ENCODE data around the gene PSORS1C2. TPM values are rescaled to one million over a fixed set of nuclear protein-coding genes. Genes with fewer than 3 reads are reported as not detected.

PSORS1C2 gene
- total and polyA plus RNA-seq, 2 experiments from 2014 or later = not detected

GRCh38 chr6:31091680-31092079 lies 47.2 kb downstream of the PSORS1C2 start:
- DNase-seq (ENCODE audit: low spot score) = no peak
- no peaks in the 10 kb centered on the region for H4K20me1 ChIP-seq (ENCODE audit: insufficient read depth, poor library complexity, severe bottlenecking)
- 44% methylated on average over 3 of the region's 3 CpGs for WGBS (ENCODE audit: low lambda C conversion rate, missing lambda C conversion rate)
- no peak for TF ChIP-seq EZH2 (IDR thresholded peaks at IDR 0.05; ENCODE audit: borderline replicate concordance)
- no peak for TF ChIP-seq EZH2phosphoT487 (IDR thresholded peaks at IDR 0.05; ENCODE audit: low read depth, severe bottlenecking, unreplicated experiment)
- TF ChIP-seq CTCF (IDR thresholded peaks at IDR 0.05; ENCODE audit: poor library complexity) = no peak
- no peak overlapping the region for H3K27ac ChIP-seq
- no peaks in the 10 kb centered on the region for H3K79me2 ChIP-seq
- H3K4me2 ChIP-seq = no peak overlapping the region
- H3K36me3 ChIP-seq (replicated peaks; ENCODE audit: insufficient read depth, low read depth) = no peaks in the 10 kb centered on the region
- no peaks in the 10 kb centered on the region for H3K9me3 ChIP-seq (ENCODE audit: low read depth)
- no peak overlapping the region for H2AFZ ChIP-seq
- H3K9me2 ChIP-seq (replicated peaks; ENCODE audit: insufficient read depth) = no peaks in the 10 kb centered on the region
- H3K4me3 ChIP-seq = no peak overlapping the region
- no peaks in the 10 kb centered on the region for H3K27me3 ChIP-seq
- H3K4me1 ChIP-seq (ENCODE audit: insufficient read depth) = peaks cover 8% of the 10 kb centered on the region

GRCh38 chr6:31090973-31091364 lies 47.9 kb downstream of the PSORS1C2 start:
- no peaks in the 10 kb centered on the region for H3K36me3 ChIP-seq (replicated peaks; ENCODE audit: insufficient read depth, low read depth)
- no peaks in the 10 kb centered on the region for H3K79me2 ChIP-seq
- 92% methylated on average over 6 of the region's 6 CpGs for WGBS (ENCODE audit: low lambda C conversion rate, missing lambda C conversion rate)
- no peaks in the 10 kb centered on the region for H3K27me3 ChIP-seq
- H4K20me1 ChIP-seq (ENCODE audit: insufficient read depth, poor library complexity, severe bottlenecking) = no peaks in the 10 kb centered on the region
- H3K4me1 ChIP-seq (ENCODE audit: insufficient read depth) = peaks cover 11% of the 10 kb centered on the region
- H3K9me2 ChIP-seq (replicated peaks; ENCODE audit: insufficient read depth) = no peaks in the 10 kb centered on the region
- TF ChIP-seq EZH2phosphoT487 (IDR thresholded peaks at IDR 0.05; ENCODE audit: low read depth, severe bottlenecking, unreplicated experiment) = no peak
- H3K27ac ChIP-seq = no peak overlapping the region
- no peak overlapping the region for H2AFZ ChIP-seq
- H3K4me3 ChIP-seq = no peak overlapping the region
- no peaks in the 10 kb centered on the region for H3K9me3 ChIP-seq (ENCODE audit: low read depth)
- no peak for DNase-seq (ENCODE audit: low spot score)
- H3K4me2 ChIP-seq = no peak overlapping the region

GRCh38 chr6:31090275-31090972 lies 48.4 kb downstream of the PSORS1C2 start:
- H3K27me3 ChIP-seq = no peaks in the 10 kb centered on the region
- no peak overlapping the region for H2AFZ ChIP-seq
- no peaks in the 10 kb centered on the region for H3K9me3 ChIP-seq (ENCODE audit: low read depth)
- H4K20me1 ChIP-seq (ENCODE audit: insufficient read depth, poor library complexity, severe bottlenecking) = no peaks in the 10 kb centered on the region
- no peaks in the 10 kb centered on the region for H3K9me2 ChIP-seq (replicated peaks; ENCODE audit: insufficient read depth)
- WGBS (ENCODE audit: low lambda C conversion rate, missing lambda C conversion rate) = 89% methylated on average over 3 of the region's 3 CpGs
- TF ChIP-seq EZH2 (IDR thresholded peaks at IDR 0.05; ENCODE audit: borderline replicate concordance) = no peak
- no peak for TF ChIP-seq EZH2phosphoT487 (IDR thresholded peaks at IDR 0.05; ENCODE audit: low read depth, severe bottlenecking, unreplicated experiment)
- TF ChIP-seq CTCF (IDR thresholded peaks at IDR 0.05; ENCODE audit: poor library complexity) = no peak
- H3K4me1 ChIP-seq (ENCODE audit: insufficient read depth) = peaks cover 11% of the 10 kb centered on the region
- no peaks in the 10 kb centered on the region for H3K36me3 ChIP-seq (replicated peaks; ENCODE audit: insufficient read depth, low read depth)
- DNase-seq (ENCODE audit: low spot score) = no peak
- no peak overlapping the region for H3K4me2 ChIP-seq
- H3K79me2 ChIP-seq = no peaks in the 10 kb centered on the region
- no peak overlapping the region for H3K27ac ChIP-seq
- H3K4me3 ChIP-seq = no peak overlapping the region

Small RNA genes within 50 kb of the gene (small RNA-seq; reads per million reads assigned to genes)
- gene POLR2LP1 = not detected

Other genes with a start within 250 kb of the PSORS1C2 start
- 15.2 and 26.0 TPM in 2 replicates for gene GTF2H4, start 230.9 kb downstream of the PSORS1C2 start, total RNA-seq
- gene GTF2H4, start 230.9 kb downstream of the PSORS1C2 start, polyA plus RNA-seq = 13.6 and 14.0 TPM in 2 replicates
- 23.1 and 36.9 TPM in 2 replicates for gene VARS2, start 224.8 kb downstream of the PSORS1C2 start, total RNA-seq
- 20.8 and 21.6 TPM in 2 replicates for gene VARS2, start 224.8 kb downstream of the PSORS1C2 start, polyA plus RNA-seq
- gene SFTA2, start 206.9 kb downstream of the PSORS1C2 start, total RNA-seq = 1.1 TPM in 1 of 2 replicates, not detected in the other
- 8.8 and 9.5 TPM in 2 replicates for gene SFTA2, start 206.9 kb downstream of the PSORS1C2 start, polyA plus RNA-seq
- 0.04 and 0.13 TPM in 2 replicates for gene MUCL3, start 198.1 kb downstream of the PSORS1C2 start, total RNA-seq
- 0.11 and 0.34 TPM in 2 replicates for gene MUCL3, start 198.1 kb downstream of the PSORS1C2 start, polyA plus RNA-seq
- gene MUC21, start 155.3 kb downstream of the PSORS1C2 start, total RNA-seq = not detected in 2 replicates
- gene MUC21, start 155.3 kb downstream of the PSORS1C2 start, polyA plus RNA-seq = not detected in 2 replicates
- gene MUC22, start 128.6 kb downstream of the PSORS1C2 start, total RNA-seq = 0.03 TPM in 1 of 2 replicates, not detected in the other
- gene MUC22, start 128.6 kb downstream of the PSORS1C2 start, polyA plus RNA-seq = not detected in 2 replicates
- gene C6orf15, start 26.5 kb downstream of the PSORS1C2 start, total RNA-seq = not detected in 2 replicates
- not detected in 2 replicates for gene C6orf15, start 26.5 kb downstream of the PSORS1C2 start, polyA plus RNA-seq
- gene PSORS1C1, start 24.3 kb downstream of the PSORS1C2 start, total RNA-seq = 0.80 and 1.4 TPM in 2 replicates
- 3.9 and 4.6 TPM in 2 replicates for gene PSORS1C1, start 24.3 kb downstream of the PSORS1C2 start, polyA plus RNA-seq
- gene CDSN, start 18.6 kb downstream of the PSORS1C2 start, total RNA-seq = 0.20 TPM in 1 of 2 replicates, not detected in the other
- gene CDSN, start 18.6 kb downstream of the PSORS1C2 start, polyA plus RNA-seq = not detected in 2 replicates
- 7.9 and 8.9 TPM in 2 replicates for gene CCHCR1, start 18.7 kb upstream of the PSORS1C2 start, total RNA-seq
- 6.1 and 13.3 TPM in 2 replicates for gene CCHCR1, start 18.7 kb upstream of the PSORS1C2 start, polyA plus RNA-seq
- 6.3 and 6.7 TPM in 2 replicates for gene TCF19, start 19.5 kb upstream of the PSORS1C2 start, total RNA-seq
- 5.0 and 7.4 TPM in 2 replicates for gene TCF19, start 19.5 kb upstream of the PSORS1C2 start, polyA plus RNA-seq
- 1.1 and 2.1 TPM in 2 replicates for gene POU5F1, start 31.6 kb upstream of the PSORS1C2 start, total RNA-seq
- gene POU5F1, start 31.6 kb upstream of the PSORS1C2 start, polyA plus RNA-seq = 0.94 and 1.8 TPM in 2 replicates
- gene HLA-C, start 133.0 kb upstream of the PSORS1C2 start, total RNA-seq = 351 and 394 TPM in 2 replicates
- 451 and 500 TPM in 2 replicates for gene HLA-C, start 133.0 kb upstream of the PSORS1C2 start, polyA plus RNA-seq
- 46.9 and 52.2 TPM in 2 replicates for gene HLA-B, start 218.1 kb upstream of the PSORS1C2 start, total RNA-seq
- 151 and 216 TPM in 2 replicates for gene HLA-B, start 218.1 kb upstream of the PSORS1C2 start, polyA plus RNA-seq

All from hepatocyte (in vitro differentiated cells).